ENCODE results near the gene MYOG.

GRCh38 chr1:203100516-203100869 lies 14.7 kb upstream of the MYOG start:
- TF ChIP-seq ZC3H10 (CRISPR knock-in tag; IDR thresholded peaks at IDR 0.05): no peak
- no peak for TF ChIP-seq ESRRG (CRISPR knock-in tag; IDR thresholded peaks at IDR 0.05)
- TF ChIP-seq ZFP30 (CRISPR knock-in tag; IDR thresholded peaks at IDR 0.05): no peak
- TF ChIP-seq ZNF8 (CRISPR knock-in tag; IDR thresholded peaks at IDR 0.05): no peak
- TF ChIP-seq, protein P1, sequence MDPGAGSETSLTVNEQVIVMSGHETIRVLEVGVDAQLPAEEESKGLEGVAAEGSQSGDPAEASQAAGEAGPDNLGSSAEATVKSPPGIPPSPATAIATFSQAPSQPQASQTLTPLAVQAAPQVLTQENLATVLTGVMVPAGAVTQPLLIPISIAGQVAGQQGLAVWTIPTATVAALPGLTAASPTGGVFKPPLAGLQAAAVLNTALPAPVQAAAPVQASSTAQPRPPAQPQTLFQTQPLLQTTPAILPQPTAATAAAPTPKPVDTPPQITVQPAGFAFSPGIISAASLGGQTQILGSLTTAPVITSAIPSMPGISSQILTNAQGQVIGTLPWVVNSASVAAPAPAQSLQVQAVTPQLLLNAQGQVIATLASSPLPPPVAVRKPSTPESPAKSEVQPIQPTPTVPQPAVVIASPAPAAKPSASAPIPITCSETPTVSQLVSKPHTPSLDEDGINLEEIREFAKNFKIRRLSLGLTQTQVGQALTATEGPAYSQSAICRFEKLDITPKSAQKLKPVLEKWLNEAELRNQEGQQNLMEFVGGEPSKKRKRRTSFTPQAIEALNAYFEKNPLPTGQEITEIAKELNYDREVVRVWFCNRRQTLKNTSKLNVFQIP (CRISPR knock-in tag; IDR thresholded peaks at IDR 0.05; ENCODE audit: borderline replicate concordance, low read depth): no peak
- no peak for TF ChIP-seq GLIS3 (CRISPR knock-in tag; IDR thresholded peaks at IDR 0.05)
- no peak for TF ChIP-seq ZFP3 (CRISPR knock-in tag; IDR thresholded peaks at IDR 0.05)
- TF ChIP-seq, protein P2, sequence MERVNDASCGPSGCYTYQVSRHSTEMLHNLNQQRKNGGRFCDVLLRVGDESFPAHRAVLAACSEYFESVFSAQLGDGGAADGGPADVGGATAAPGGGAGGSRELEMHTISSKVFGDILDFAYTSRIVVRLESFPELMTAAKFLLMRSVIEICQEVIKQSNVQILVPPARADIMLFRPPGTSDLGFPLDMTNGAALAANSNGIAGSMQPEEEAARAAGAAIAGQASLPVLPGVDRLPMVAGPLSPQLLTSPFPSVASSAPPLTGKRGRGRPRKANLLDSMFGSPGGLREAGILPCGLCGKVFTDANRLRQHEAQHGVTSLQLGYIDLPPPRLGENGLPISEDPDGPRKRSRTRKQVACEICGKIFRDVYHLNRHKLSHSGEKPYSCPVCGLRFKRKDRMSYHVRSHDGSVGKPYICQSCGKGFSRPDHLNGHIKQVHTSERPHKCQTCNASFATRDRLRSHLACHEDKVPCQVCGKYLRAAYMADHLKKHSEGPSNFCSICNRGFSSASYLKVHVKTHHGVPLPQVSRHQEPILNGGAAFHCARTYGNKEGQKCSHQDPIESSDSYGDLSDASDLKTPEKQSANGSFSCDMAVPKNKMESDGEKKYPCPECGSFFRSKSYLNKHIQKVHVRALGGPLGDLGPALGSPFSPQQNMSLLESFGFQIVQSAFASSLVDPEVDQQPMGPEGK (CRISPR knock-in tag; IDR thresholded peaks at IDR 0.05; ENCODE audit: borderline replicate concordance): no peak
- TF ChIP-seq BACH2 (CRISPR knock-in tag; IDR thresholded peaks at IDR 0.05; ENCODE audit: borderline replicate concordance): no peak
- no peak for TF ChIP-seq ARNTL (CRISPR knock-in tag; IDR thresholded peaks at IDR 0.05; ENCODE audit: borderline replicate concordance, low read depth)
- no peak for TF ChIP-seq RARB (CRISPR knock-in tag; IDR thresholded peaks at IDR 0.05)
- no peak for TF ChIP-seq OSR1 (CRISPR knock-in tag; IDR thresholded peaks at IDR 0.05)
- no peak for TF ChIP-seq CSDC2 (CRISPR knock-in tag; IDR thresholded peaks at IDR 0.05)
- no peak for TF ChIP-seq SNAI2 (CRISPR knock-in tag; IDR thresholded peaks at IDR 0.05)

Data from SK-N-SH treated with all-trans-retinoic acid at 6 μM for 48 hours (cell line).